SK-N-SH (cell line): ENCODE data around the gene MS4A8. TPM values are rescaled to one million over a fixed set of nuclear protein-coding genes. Genes with fewer than 3 reads are reported as not detected.

Source experiments
- CTCF ChIA-PET: fragments of 300-600, 350-600 bp; formaldehyde crosslinking; extraction: SDS; loops from one replicate; lab custom pipeline; 2021; lab: Yijun Ruan, JAX
- POLR2A ChIA-PET: fragments of 350-600 bp; sonication (Branson Sonifier 250); formaldehyde crosslinking; extraction: SDS; loops from one replicate; lab custom pipeline; 2020; ENCODE audit warnings: antibody characterized with exemption, inconsistent platforms; lab: Yijun Ruan, JAX
- DNase-seq: peaks from one replicate; pipeline ENCODE4 v3.0.0; 2012
- H2AFZ ChIP-seq: fragments of 200-600 bp; sonication (generic); 2 replicates; pipeline ENCODE4 v1.8.1; 2016; ENCODE audit warnings: antibody characterized with exemption, mild to moderate bottlenecking, low read depth
- H3F3A ChIP-seq: fragments of 200-600 bp; sonication (generic); replicated peaks from 2 replicates; pipeline ENCODE3; 2016; ENCODE audit warnings: antibody characterized with exemption, mild to moderate bottlenecking; ENCODE audit not compliant: insufficient read depth
- H3K27ac ChIP-seq, 2 experiments: fragments of 200-500 bp in 1 of 2; fragments of 200-600 bp in 1 of 2; sonication (Bioruptor generic) in 1 of 2; sonication (generic), shearing (Covaris generic) in 1 of 2; 2 replicates each; pipeline versions ENCODE4 v1.5.1 to v1.6.1; 2014 to 2016; ENCODE audit warnings: low read depth in 2 of 2, inconsistent platforms in 1 of 2, low read length in 1 of 2, mild to moderate bottlenecking in 1 of 2, mixed read lengths in 1 of 2
- H3K27me3 ChIP-seq: fragments of 200-600 bp; sonication (generic), shearing (Covaris generic); 2 replicates; pipeline ENCODE4 v1.6.1; 2016; ENCODE audit warnings: mixed run types; ENCODE audit not compliant: insufficient read depth
- H3K36me3 ChIP-seq, 2 experiments: fragments of 200-500 bp in 1 of 2; fragments of 200-600 bp in 1 of 2; sonication (Bioruptor generic) in 1 of 2; sonication (generic) in 1 of 2; replicated peaks in 1 of 2; 2 replicates each; pipeline versions ENCODE3 to v1.5.1; 2014 to 2016; ENCODE audit warnings: low read length in 1 of 2, mild to moderate bottlenecking in 1 of 2; ENCODE audit not compliant: insufficient read depth in 2 of 2, control insufficient read depth in 1 of 2
- H3K4me1 ChIP-seq, 2 experiments: fragments of 200-500 bp in 1 of 2; fragments of 200-600 bp in 1 of 2; sonication (Bioruptor generic) in 1 of 2; sonication (generic), shearing (Covaris generic) in 1 of 2; 2 replicates each; pipeline versions ENCODE4 v1.5.1 to v1.6.1; 2014 to 2016; ENCODE audit warnings: low read depth in 1 of 2, low read length in 1 of 2, mixed run types in 1 of 2; ENCODE audit not compliant: insufficient read depth in 2 of 2, control insufficient read depth in 1 of 2
- H3K4me2 ChIP-seq: fragments of 200-600 bp; sonication (generic), shearing (Covaris generic); 2 replicates; pipeline ENCODE4 v1.6.1; 2017; ENCODE audit warnings: mixed run types
- H3K4me3 ChIP-seq, 2 experiments: fragments of 200-500 bp in 1 of 2; fragments of 200-600 bp in 1 of 2; sonication (Bioruptor generic) in 1 of 2; sonication (generic), shearing (Covaris generic) in 1 of 2; 2 replicates each; pipeline versions ENCODE4 v1.5.1 to v1.8.1; 2014 to 2016; ENCODE audit warnings: low read depth in 2 of 2, inconsistent platforms in 1 of 2, low read length in 1 of 2, mild to moderate bottlenecking in 1 of 2, mixed read lengths in 1 of 2, moderate library complexity in 1 of 2
- H3K79me2 ChIP-seq: fragments of 200-600 bp; sonication (generic); 2 replicates; pipeline ENCODE4 v1.8.1; 2017; ENCODE audit warnings: mild to moderate bottlenecking; ENCODE audit not compliant: insufficient read depth
- H3K9ac ChIP-seq: fragments of 200-600 bp; sonication (generic); 2 replicates; pipeline ENCODE4 v1.6.1; 2017; ENCODE audit warnings: mixed run types
- H3K9me2 ChIP-seq: fragments of 200-600 bp; sonication (generic); 2 replicates; pipeline ENCODE4 v1.6.1; 2017; ENCODE audit warnings: mixed run types
- H3K9me3 ChIP-seq: fragments of 200-600 bp; sonication (generic); 2 replicates; pipeline ENCODE4 v1.6.1; 2017; ENCODE audit warnings: mixed run types, mild to moderate bottlenecking, moderate library complexity
- H4K20me1 ChIP-seq: fragments of 200-600 bp; sonication (generic); 2 replicates; pipeline ENCODE4 v1.6.1; 2017; ENCODE audit warnings: mild to moderate bottlenecking, mixed run types; ENCODE audit not compliant: insufficient read depth
- CTCF ChIP-seq: fragments of 200-600 bp; sonication (generic); IDR thresholded peaks from 2 replicates; pipeline ENCODE4 v1.6.1; 2017; ENCODE audit warnings: antibody characterized with exemption, mild to moderate bottlenecking, moderate library complexity
- ELF1 ChIP-seq: IDR thresholded peaks from 2 replicates; pipeline ENCODE4 v1.4.0; 2012
- EP300 ChIP-seq, 2 experiments: IDR thresholded peaks; 2 replicates each; pipeline versions ENCODE4 v1.4.0 to v1.6.1; 2012; ENCODE audit warnings: borderline replicate concordance in 1 of 2, low read depth in 1 of 2, low read length in 1 of 2
- FOSL2 ChIP-seq: IDR thresholded peaks from 2 replicates; pipeline ENCODE4 v1.4.0; 2012; ENCODE audit warnings: low read depth, mild to moderate bottlenecking, moderate library complexity, borderline replicate concordance
- FOXM1 ChIP-seq: IDR thresholded peaks from 2 replicates; pipeline ENCODE4 v1.4.0; 2012; ENCODE audit warnings: low read depth, mild to moderate bottlenecking
- GABPA ChIP-seq: IDR thresholded peaks from 2 replicates; pipeline ENCODE4 v1.4.0; 2012; ENCODE audit warnings: low read depth, mild to moderate bottlenecking
- JUND ChIP-seq: IDR thresholded peaks from 2 replicates; pipeline ENCODE4 v1.4.0; 2012
- MXI1 ChIP-seq: IDR thresholded peaks from 2 replicates; pipeline ENCODE4 v1.6.1; 2012; ENCODE audit warnings: mild to moderate bottlenecking, low read depth, low read length, improper control_type of control experiment
- NRF1 ChIP-seq: IDR thresholded peaks from 2 replicates; pipeline ENCODE4 v1.6.1; 2012; ENCODE audit warnings: low read depth, mild to moderate bottlenecking, low read length
- PBX3 ChIP-seq: IDR thresholded peaks from 2 replicates; pipeline ENCODE4; 2012
- POLR2AphosphoS5 ChIP-seq: IDR thresholded peaks from 2 replicates; pipeline ENCODE4 v1.6.1; 2012; ENCODE audit warnings: low read depth, low read length
- RAD21 ChIP-seq: IDR thresholded peaks from 2 replicates; pipeline ENCODE4 v1.6.1; 2012; ENCODE audit warnings: mild to moderate bottlenecking, low read length
- RCOR1 ChIP-seq: fragments of 150-350 bp; IDR thresholded peaks from 2 replicates; pipeline ENCODE4 v1.6.1; 2017; ENCODE audit warnings: antibody characterized with exemption, low read length
- RFX5 ChIP-seq: IDR thresholded peaks from 2 replicates; pipeline ENCODE4 v1.6.1; 2012; ENCODE audit warnings: mild to moderate bottlenecking, improper control_type of control experiment, low read length
- SIN3A ChIP-seq: IDR thresholded peaks from 2 replicates; pipeline ENCODE4 v1.6.1; 2012; ENCODE audit warnings: low read depth, mild to moderate bottlenecking, low read length, moderate library complexity, borderline replicate concordance
- SMC3 ChIP-seq: IDR thresholded peaks from 2 replicates; pipeline ENCODE4 v1.6.1; 2012; ENCODE audit warnings: low read depth, low read length, improper control_type of control experiment
- TAF1 ChIP-seq: IDR thresholded peaks from 2 replicates; pipeline ENCODE4 v1.6.1; 2012; ENCODE audit warnings: low read depth, mild to moderate bottlenecking, low read length, moderate library complexity, borderline replicate concordance
- TEAD4 ChIP-seq: IDR thresholded peaks from 2 replicates; pipeline ENCODE4 v1.4.0; 2012; ENCODE audit warnings: mild to moderate bottlenecking, borderline replicate concordance; ENCODE audit not compliant: insufficient read depth
- USF1 ChIP-seq: IDR thresholded peaks from 2 replicates; pipeline ENCODE4 v1.4.0; 2012; ENCODE audit warnings: low read depth, borderline replicate concordance
- WGBS: methylation state at CpG from one replicate; pipeline ENCODE4 v1.1.6; 2017; ENCODE audit warnings: low lambda C conversion rate; 5-methylcytosine and 5-hydroxymethylcytosine counted together
- polyA plus RNA-seq, 3 experiments: library from polyadenylated mRNA; depleted of rRNA; stranded (reverse); fragments of >200 nt; gene quantifications; 2 replicates each; pipeline ENCODE4 v1.2.3, GENCODE V29; 2012

The MS4A8 gene
- polyA plus RNA-seq, 1 of the 3 experiments (the other 2 are of a cell fraction): not detected

- CTCF ChIA-PET: interaction anchor here (0.5 to 1.6 kb wide), 8 partner anchors 8 to 60 kb away, joined by 3 to 5 read pairs (median 4); no protein-coding TSS in a partner anchor
These were observed 57.1 kb downstream of the MS4A8 start, which contains the start of gene MS4A15 for GRCh38 chr11:60756307-60757032. Gene MS4A15 (plus strand): TSS chr11:60756867. CDS start chr11:60763734, 6,867 bp downstream.

More at GRCh38 chr11:60756307-60757032, 57.1 kb downstream of the MS4A8 start, which contains the start of gene MS4A15:
- POLR2A ChIA-PET: no interaction called here
- Histone ChIP-seq H3K79me2 (no peaks in the 10 kb centered on the region), H3K4me1 (no peaks in the 10 kb centered on the region), H3K9me2 (no peaks in the 10 kb centered on the region), H3F3A (no peaks in the 10 kb centered on the region), H3K9ac (no peak within 1 kb of the TSS), H3K4me2 (no peak within 1 kb of the TSS), H3K27me3 (peaks cover 75% of the 10 kb centered on the region), H3K36me3 (no peaks in the 10 kb centered on the region), H3K9me3 (no peaks in the 10 kb centered on the region), H3K4me3 (no peak within 1 kb of the TSS), H4K20me1 (no peaks in the 10 kb centered on the region), H3K27ac (no peak within 1 kb of the TSS), H2AFZ (no peak within 1 kb of the TSS)
- WGBS: 39% methylated on average over 14 of the region's 14 CpGs
- peak; percentile 23; the same call in 1 of the 2 replicates for TF ChIP-seq RAD21
- no peak for TF ChIP-seq MXI1
- no peak for TF ChIP-seq JUND
- TF ChIP-seq SMC3: peak; percentile 18; the same call in 1 of the 2 replicates
- no peak for TF ChIP-seq FOSL2
- no peak for TF ChIP-seq RFX5
- TF ChIP-seq RCOR1: no peak
- no peak for TF ChIP-seq SIN3A
- no peak for TF ChIP-seq NRF1
- no peak for TF ChIP-seq ELF1
- no peak for TF ChIP-seq USF1
- TF ChIP-seq GABPA: no peak
- TF ChIP-seq POLR2AphosphoS5: no peak
- TF ChIP-seq FOXM1: no peak
- no peak for TF ChIP-seq EP300 (IDR thresholded peaks at IDR 0.05; ENCODE audit: borderline replicate concordance in 1 of 2, low read depth in 1 of 2, low read length in 1 of 2)
- no peak for TF ChIP-seq TAF1
- TF ChIP-seq CTCF: peak; percentile 44
- no peak for TF ChIP-seq PBX3
- TF ChIP-seq TEAD4: no peak
- peak; percentile 57 for DNase-seq
